IMR-90 (cell line): ENCODE measurements around the gene AMD1. TPM values are rescaled to one million over a fixed set of nuclear protein-coding genes. Genes with fewer than 3 reads are reported as not detected.

Experiments used
- ATAC-seq: fragments of 200-7000 bp; cut with Tn5 transposase; 2 replicates; pipeline ENCODE4 v1.9.1; 2020; ENCODE audit warnings: low read depth, mild to moderate bottlenecking, moderate library complexity
- BruUV-seq: library from RNA; stranded (reverse); fragments of 400-500 nt; replicated peaks from 2 replicates; lab custom pipeline; 2021; lab: Mats Ljungman, UMichigan
- CTCF ChIA-PET: fragments of 300-600 bp; formaldehyde crosslinking; extraction: SDS; loops from one replicate; lab custom pipeline; 2021; ENCODE audit warnings: antibody characterized with exemption; lab: Yijun Ruan, JAX
- POLR2A ChIA-PET: fragments of 300-600 bp; sonication (Branson Sonifier 250); formaldehyde crosslinking; loops from one replicate; lab custom pipeline; 2022; ENCODE audit warnings: antibody characterized with exemption; ENCODE audit not compliant: unreplicated experiment; lab: Charles Lee
- DNase-seq: peaks from one replicate; pipeline ENCODE4 v3.0.0; 2013
- H2AFZ ChIP-seq: replicated peaks from 2 replicates; pipeline ENCODE3; 2013; ENCODE audit warnings: low read length, mild to moderate bottlenecking; ENCODE audit not compliant: poor library complexity
- H2AK5ac ChIP-seq: 2 replicates; pipeline ENCODE4 v1.6.1; 2013; ENCODE audit warnings: low read depth, low read length, inconsistent platforms
- H2AK9ac ChIP-seq: replicated peaks from 2 replicates; pipeline ENCODE3; 2013; ENCODE audit warnings: mild to moderate bottlenecking, low read depth, low read length, moderate library complexity; ENCODE audit not compliant: poor library complexity
- H2BK120ac ChIP-seq: 2 replicates; pipeline ENCODE4 v1.6.1; 2013; ENCODE audit warnings: low read depth, low read length, inconsistent platforms
- H2BK15ac ChIP-seq: 3 replicates; pipeline ENCODE4 v1.6.1; 2013; ENCODE audit warnings: low read depth, low read length, inconsistent platforms
- H2BK20ac ChIP-seq: 2 replicates; pipeline ENCODE4 v1.6.1; 2013; ENCODE audit warnings: low read depth, mild to moderate bottlenecking, inconsistent platforms, low read length, moderate library complexity
- H2BK5ac ChIP-seq: 2 replicates; pipeline ENCODE4 v1.6.1; 2013; ENCODE audit warnings: mild to moderate bottlenecking, low read depth, low read length, inconsistent platforms; ENCODE audit not compliant: poor library complexity, severe bottlenecking
- H3K14ac ChIP-seq: replicated peaks from 2 replicates; pipeline ENCODE4 v1.6.1; 2013; ENCODE audit warnings: low read depth, low read length, inconsistent platforms
- H3K18ac ChIP-seq: 2 replicates; pipeline ENCODE4 v1.6.1; 2013; ENCODE audit warnings: low read depth, low read length, control low read depth
- H3K23ac ChIP-seq: 2 replicates; pipeline ENCODE4 v1.6.1; 2013; ENCODE audit warnings: low read depth, low read length, inconsistent platforms
- H3K27ac ChIP-seq: 2 replicates; pipeline ENCODE4 v1.5.1; 2013; ENCODE audit warnings: mild to moderate bottlenecking, control low read depth, low read length; ENCODE audit not compliant: insufficient read depth
- H3K27me3 ChIP-seq: 2 replicates; pipeline ENCODE4 v1.6.1; 2013; ENCODE audit warnings: low read length; ENCODE audit not compliant: control insufficient read depth, insufficient read depth
- H3K36me3 ChIP-seq: 2 replicates; pipeline ENCODE4 v1.6.1; 2013; ENCODE audit warnings: low read length, mixed read lengths; ENCODE audit not compliant: control insufficient read depth, insufficient read depth
- H3K4ac ChIP-seq: 2 replicates; pipeline ENCODE4 v1.6.1; 2013; ENCODE audit warnings: low read depth, low read length, inconsistent platforms
- H3K4me1 ChIP-seq: 2 replicates; pipeline ENCODE4 v1.6.1; 2013; ENCODE audit warnings: low read length, mixed read lengths; ENCODE audit not compliant: control insufficient read depth, insufficient read depth
- H3K4me2 ChIP-seq: 2 replicates; pipeline ENCODE4 v1.6.1; 2013; ENCODE audit warnings: low read depth, mild to moderate bottlenecking, control low read depth, low read length, moderate library complexity
- H3K4me3 ChIP-seq: 2 replicates; pipeline ENCODE4 v1.5.1; 2013; ENCODE audit warnings: low read depth, mild to moderate bottlenecking, control low read depth, low read length, moderate library complexity; ENCODE audit not compliant: insufficient read depth
- H3K56ac ChIP-seq: 2 replicates; pipeline ENCODE4 v1.6.1; 2013; ENCODE audit warnings: low read length, inconsistent platforms; ENCODE audit not compliant: insufficient read depth; ENCODE audit errors: extremely low read depth
- H3K79me1 ChIP-seq, 2 experiments: 2 replicates each; pipeline ENCODE4 v1.6.1; 2013; ENCODE audit warnings: low read length in 2 of 2, inconsistent platforms in 1 of 2, low read depth in 1 of 2
- H3K9ac ChIP-seq: 2 replicates; pipeline ENCODE4 v1.6.1; 2013; ENCODE audit warnings: low read depth, low read length, control low read depth
- H3K9me1 ChIP-seq: 2 replicates; pipeline ENCODE4 v1.6.1; 2013; ENCODE audit warnings: low read length, inconsistent platforms; ENCODE audit not compliant: insufficient read depth
- H3K9me3 ChIP-seq: 2 replicates; pipeline ENCODE4 v1.6.1; 2013; ENCODE audit warnings: low read length; ENCODE audit not compliant: control insufficient read depth, insufficient read depth
- H4K20me1 ChIP-seq: 2 replicates; pipeline ENCODE4 v1.6.1; 2013; ENCODE audit warnings: low read length, inconsistent platforms; ENCODE audit not compliant: insufficient read depth
- H4K5ac ChIP-seq: 2 replicates; pipeline ENCODE4 v1.6.1; 2013; ENCODE audit warnings: mild to moderate bottlenecking, low read depth, low read length, control low read depth
- H4K8ac ChIP-seq, 2 experiments: 2 replicates each; pipeline ENCODE4 v1.6.1; 2013; ENCODE audit warnings: low read depth in 2 of 2, low read length in 2 of 2, control low read depth in 1 of 2, inconsistent platforms in 1 of 2
- H4K91ac ChIP-seq: 2 replicates; pipeline ENCODE4 v1.6.1; 2013; ENCODE audit warnings: low read depth, low read length, inconsistent platforms; ENCODE audit not compliant: insufficient read depth
- CHD1 ChIP-seq: IDR thresholded peaks from 2 replicates; pipeline ENCODE4 v1.6.1; 2012; ENCODE audit warnings: low read depth, low read length, improper control_type of control experiment
- MAFK ChIP-seq: IDR thresholded peaks from 2 replicates; pipeline ENCODE4 v1.6.1; 2012; ENCODE audit warnings: low read depth, low read length, improper control_type of control experiment
- MAZ ChIP-seq: IDR thresholded peaks from 2 replicates; pipeline ENCODE4 v1.6.1; 2012; ENCODE audit warnings: low read depth, mild to moderate bottlenecking, low read length, improper control_type of control experiment, moderate library complexity, borderline replicate concordance
- NFE2L2 ChIP-seq: fragments of 150-350 bp; IDR thresholded peaks from 2 replicates; pipeline ENCODE4 v1.6.1; 2016; ENCODE audit warnings: low read depth, mild to moderate bottlenecking, low read length
- POLR2A ChIP-seq: IDR thresholded peaks from 2 replicates; pipeline ENCODE4 v1.6.1; 2012; ENCODE audit warnings: mild to moderate bottlenecking, low read depth, low read length
- RAD21 ChIP-seq: IDR thresholded peaks from 2 replicates; pipeline ENCODE4 v1.6.1; 2012; ENCODE audit warnings: low read length, improper control_type of control experiment
- RCOR1 ChIP-seq: IDR thresholded peaks from 2 replicates; pipeline ENCODE4 v1.6.1; 2012; ENCODE audit warnings: mild to moderate bottlenecking, low read length, improper control_type of control experiment; ENCODE audit not compliant: insufficient replicate concordance
- RFX5 ChIP-seq: IDR thresholded peaks from 2 replicates; pipeline ENCODE4 v1.8.0; 2012; ENCODE audit warnings: low read depth, mild to moderate bottlenecking, low read length, moderate library complexity
- SMC3 ChIP-seq: fragments of 150-350 bp; IDR thresholded peaks from 2 replicates; pipeline ENCODE4 v1.6.1; 2016; ENCODE audit warnings: low read depth, mild to moderate bottlenecking, antibody characterized with exemption, low read length, moderate library complexity
- USF2 ChIP-seq: fragments of 150-350 bp; IDR thresholded peaks from 2 replicates; pipeline ENCODE4 v1.6.1; 2017; ENCODE audit warnings: mild to moderate bottlenecking, antibody characterized with exemption, low read length, low read depth
- WGBS, 2 experiments: methylation state at CpG; one replicate each; pipeline versions ENCODE4 v1.1.5 to v1.1.7; 2013; ENCODE audit warnings: missing lambda C conversion rate in 2 of 2; ENCODE audit not compliant: insufficient read length in 1 of 2; ENCODE audit errors: extremely low coverage in 2 of 2; 5-methylcytosine and 5-hydroxymethylcytosine counted together
- dilution Hi-C: fragments of 300-500 bp; cut with HindIII; formaldehyde crosslinking; loops from one replicate; pipeline ENCODE4 v1.14.3; 2018; ENCODE audit warnings: low sequenced_read_pairs; ENCODE audit not compliant: unreplicated experiment
- in situ Hi-C: fragments of 300-500 bp; cut with MboI; formaldehyde crosslinking; loops from 3 replicates; pipeline ENCODE4 v1.14.3; 2019; ENCODE audit warnings: low sequenced_read_pairs, inconsistent platforms, mixed read lengths
- intact Hi-C: fragments of 100-400 bp; cut with micrococcal nuclease; formaldehyde crosslinking; loops from 2 replicates; pipeline ENCODE4 v1.10.0; 2022
- polyA plus RNA-seq, 3 experiments: library from polyadenylated mRNA; depleted of rRNA; stranded (reverse); fragments of >200 nt; gene quantifications; 2 replicates each; pipeline ENCODE4 v1.2.3, GENCODE V29; 2012; ENCODE audit warnings: low replicate concordance in 1 of 3
- total RNA-seq: library from RNA; depleted of rRNA; stranded (reverse); fragments of >200 nt; gene quantifications from 2 replicates; pipeline ENCODE4 v1.2.3, GENCODE V29; 2012

Gene AMD1
- total and polyA plus RNA-seq, 2 of the 4 experiments (the other 2 are of a cell fraction), result 32.2 to 65.8 TPM

GRCh38 chr6:110935171-110935570 is 60.6 kb downstream of the AMD1 start:
- no peak overlapping the region for H4K8ac ChIP-seq
- ChIA-PET CTCF (no interaction called here), POLR2A (no interaction called here)
- no peak overlapping the region for H2AK9ac ChIP-seq
- no peaks in the 10 kb centered on the region for H3K36me3 ChIP-seq
- H3K79me1 ChIP-seq, result no peaks in the 10 kb centered on the region
- H3K27ac ChIP-seq, result no peak overlapping the region
- no TSS peak for BruUV-seq
- H3K4me2 ChIP-seq, result no peak overlapping the region
- WGBS, 2 experiments, result no CpG with 5 or more reads among the region's 6 CpGs
- no peaks in the 10 kb centered on the region for H3K4me1 ChIP-seq
- H4K5ac ChIP-seq, result no peak overlapping the region
- H3K9ac ChIP-seq, result no peak overlapping the region
- dilution Hi-C loops (no loop called here), in situ Hi-C loops (no loop called here), intact Hi-C loops (no loop called here)
- H3K23ac ChIP-seq, result no peak overlapping the region
- no peak overlapping the region for H3K56ac ChIP-seq
- no peak overlapping the region for H2BK20ac ChIP-seq
- H4K91ac ChIP-seq, result no peak overlapping the region
- no peaks in the 10 kb centered on the region for H3K9me1 ChIP-seq
- DNase-seq (no peak), ATAC-seq (no peak)
- TF ChIP-seq SMC3 (no peak), MAFK (no peak), RAD21 (no peak), RFX5 (no peak), NFE2L2 (no peak), CHD1 (no peak), POLR2A (no peak), USF2 (no peak), RCOR1 (no peak), MAZ (no peak)
- H4K20me1 ChIP-seq, result no peaks in the 10 kb centered on the region
- H2BK15ac ChIP-seq, result no peak overlapping the region
- no peak overlapping the region for H3K18ac ChIP-seq
- no peaks in the 10 kb centered on the region for H3K9me3 ChIP-seq
- no peak overlapping the region for H2AK5ac ChIP-seq
- no peak overlapping the region for H3K4me3 ChIP-seq
- H3K14ac ChIP-seq, result no peak overlapping the region
- H2BK120ac ChIP-seq, result no peak overlapping the region
- H2AFZ ChIP-seq, result no peak overlapping the region
- H3K4ac ChIP-seq, result no peak overlapping the region
- H3K27me3 ChIP-seq, result no peaks in the 10 kb centered on the region
- H2BK5ac ChIP-seq, result no peak overlapping the region
